A673 (cell line): ENCODE results near the gene SLC28A1. TPM values are rescaled to one million over a fixed set of nuclear protein-coding genes. Genes with fewer than 3 reads are reported as not detected.

ENCODE experiments used
- BruUV-seq: library from RNA; stranded (reverse); fragments of 400-500 nt; replicated peaks from 2 replicates; lab custom pipeline; 2021; lab: Mats Ljungman, UMichigan
- CTCF ChIA-PET: fragments of 300-600 bp; sonication (Branson Sonifier 250); formaldehyde crosslinking; loops from one replicate; lab custom pipeline; 2022; ENCODE audit warnings: antibody characterized with exemption; lab: Charles Lee
- POLR2A ChIA-PET: fragments of 300-600 bp; sonication (Branson Sonifier 250); formaldehyde crosslinking; loops from one replicate; lab custom pipeline; 2022; ENCODE audit warnings: antibody characterized with exemption; ENCODE audit not compliant: low non-redundant PET; lab: Charles Lee
- DNase-seq: peaks from one replicate; pipeline ENCODE4 v3.0.0-alpha.2; 2015; ENCODE audit warnings: low spot score
- H3K27ac ChIP-seq: fragments of 200-600 bp; sonication (generic); 2 replicates; pipeline ENCODE4 v1.5.1; 2016; ENCODE audit warnings: mixed run types, low read depth, mild to moderate bottlenecking, mixed read lengths, antibody characterized with exemption, low read length; ENCODE audit not compliant: poor library complexity, severe bottlenecking
- H3K27me3 ChIP-seq: fragments of 200-600 bp; sonication (generic); replicated peaks from 2 replicates; pipeline ENCODE4 v1.6.1; 2017; ENCODE audit warnings: mixed run types, low read depth, mild to moderate bottlenecking, mixed read lengths, antibody characterized with exemption, low read length; ENCODE audit not compliant: insufficient read depth, poor library complexity
- H3K36me3 ChIP-seq: fragments of 200-600 bp; sonication (generic); 2 replicates; pipeline ENCODE4 v1.6.1; 2016; ENCODE audit warnings: mixed run types, mild to moderate bottlenecking, mixed read lengths, antibody characterized with exemption, low read length; ENCODE audit not compliant: insufficient read depth, poor library complexity, severe bottlenecking
- H3K4me1 ChIP-seq: fragments of 200-600 bp; sonication (generic); 2 replicates; pipeline ENCODE4 v1.6.1; 2017; ENCODE audit warnings: mixed run types, mild to moderate bottlenecking, mixed read lengths, antibody characterized with exemption, low read length; ENCODE audit not compliant: insufficient read depth, poor library complexity, severe bottlenecking
- H3K4me3 ChIP-seq: fragments of 200-600 bp; sonication (generic); 2 replicates; pipeline ENCODE4 v1.5.1; 2016; ENCODE audit warnings: low read depth, mixed run types, mild to moderate bottlenecking, mixed read lengths, low read length; ENCODE audit not compliant: poor library complexity, severe bottlenecking
- H3K9me3 ChIP-seq: fragments of 200-600 bp; sonication (generic); 2 replicates; pipeline ENCODE4 v1.6.1; 2016; ENCODE audit warnings: mixed run types, low read depth, mild to moderate bottlenecking, mixed read lengths, antibody characterized with exemption, low read length; ENCODE audit not compliant: poor library complexity, severe bottlenecking
- EZH2 ChIP-seq: fragments of 200-600 bp; sonication (generic); IDR thresholded peaks from 2 replicates; pipeline ENCODE4 v1.6.1; 2017; ENCODE audit warnings: borderline replicate concordance, low read depth, mild to moderate bottlenecking, mixed read lengths, antibody characterized with exemption, low read length; ENCODE audit not compliant: poor library complexity, severe bottlenecking
- intact Hi-C: fragments of 100-400 bp; cut with micrococcal nuclease; formaldehyde crosslinking; loops from one replicate; pipeline ENCODE4 v1.10.0; 2022; ENCODE audit not compliant: unreplicated experiment
- total RNA-seq: library from RNA; stranded (reverse); gene quantifications from 2 replicates; pipeline ENCODE4 v1.2.3, GENCODE V29; 2021
- TF ChIP-seq, protein P1 (sequence below): fragments of 300-800, 200-600 bp; sonication (generic); conservative IDR thresholded peaks from 2 replicates; pipeline ENCODE4 v1.5.1; 2017; ENCODE audit warnings: low read depth, mild to moderate bottlenecking, antibody characterized with exemption, low read length, moderate library complexity, mixed read lengths

The SLC28A1 gene
- total RNA-seq, 1 experiment from 2014 or later, result not detected

- Histone ChIP-seq H3K27ac (peak overlapping the region; percentile 91), H3K27me3 (no peaks in the 10 kb centered on the region), H3K4me3 (no peak overlapping the region), H3K9me3 (peaks cover 6% of the 10 kb centered on the region), H3K4me1 (peaks cover 35% of the 10 kb centered on the region), H3K36me3 (no peaks in the 10 kb centered on the region)
- CTCF ChIA-PET, result interaction anchor here (0.6 kb wide), 1 partner anchor 83 kb away, joined by 4 read pairs; no protein-coding TSS in a partner anchor
- TF ChIP-seq EZH2, result no peak
- intact Hi-C loops, result no loop called here
- DNase-seq, result no peak
- POLR2A ChIA-PET, result no interaction called here
- no TSS peak for BruUV-seq
These were observed 76.6 kb downstream of the SLC28A1 start for GRCh38 chr15:84961114-84961452.

DNA sequence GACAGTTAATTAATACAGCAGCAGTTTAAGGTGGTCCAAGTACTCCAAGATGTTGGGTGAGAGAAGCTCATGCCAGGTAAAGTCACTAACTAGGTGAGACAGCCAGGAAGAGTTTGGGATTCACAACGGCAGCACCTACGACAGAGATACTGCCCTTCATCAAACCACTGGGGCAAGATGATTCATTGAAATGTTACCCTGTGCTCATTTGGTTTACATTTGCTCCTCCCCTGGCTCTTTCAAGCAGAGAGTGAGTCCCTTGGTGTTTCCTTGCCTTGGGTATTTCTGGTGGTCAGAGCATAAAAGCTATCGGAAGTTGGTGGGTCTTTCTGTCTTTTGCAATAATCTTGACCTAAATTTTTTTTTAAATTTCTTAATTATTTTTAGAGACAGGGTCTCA is 77.2 kb downstream of the SLC28A1 start:
- no peak overlapping the region for H3K4me3 ChIP-seq
- POLR2A ChIA-PET, result no interaction called here
- no peak overlapping the region for H3K27ac ChIP-seq
- CTCF ChIA-PET, result interaction anchor here (0.6 kb wide), 1 partner anchor 82 kb away, joined by 4 read pairs; no protein-coding TSS in a partner anchor
- no peaks in the 10 kb centered on the region for H3K27me3 ChIP-seq
- DNase-seq, result no peak
- intact Hi-C loops, result no loop called here
- TF ChIP-seq EZH2, result no peak
- TF ChIP-seq, protein P1, sequence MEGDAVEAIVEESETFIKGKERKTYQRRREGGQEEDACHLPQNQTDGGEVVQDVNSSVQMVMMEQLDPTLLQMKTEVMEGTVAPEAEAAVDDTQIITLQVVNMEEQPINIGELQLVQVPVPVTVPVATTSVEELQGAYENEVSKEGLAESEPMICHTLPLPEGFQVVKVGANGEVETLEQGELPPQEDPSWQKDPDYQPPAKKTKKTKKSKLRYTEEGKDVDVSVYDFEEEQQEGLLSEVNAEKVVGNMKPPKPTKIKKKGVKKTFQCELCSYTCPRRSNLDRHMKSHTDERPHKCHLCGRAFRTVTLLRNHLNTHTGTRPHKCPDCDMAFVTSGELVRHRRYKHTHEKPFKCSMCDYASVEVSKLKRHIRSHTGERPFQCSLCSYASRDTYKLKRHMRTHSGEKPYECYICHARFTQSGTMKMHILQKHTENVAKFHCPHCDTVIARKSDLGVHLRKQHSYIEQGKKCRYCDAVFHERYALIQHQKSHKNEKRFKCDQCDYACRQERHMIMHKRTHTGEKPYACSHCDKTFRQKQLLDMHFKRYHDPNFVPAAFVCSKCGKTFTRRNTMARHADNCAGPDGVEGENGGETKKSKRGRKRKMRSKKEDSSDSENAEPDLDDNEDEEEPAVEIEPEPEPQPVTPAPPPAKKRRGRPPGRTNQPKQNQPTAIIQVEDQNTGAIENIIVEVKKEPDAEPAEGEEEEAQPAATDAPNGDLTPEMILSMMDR, result no peak
- BruUV-seq, result no TSS peak
- H3K36me3 ChIP-seq, result no peaks in the 10 kb centered on the region
- H3K9me3 ChIP-seq, result peaks cover 6% of the 10 kb centered on the region
- peaks cover 34% of the 10 kb centered on the region for H3K4me1 ChIP-seq

- Histone ChIP-seq H3K27me3 (no peaks in the 10 kb centered on the region), H3K9me3 (peaks cover 8% of the 10 kb centered on the region), H3K4me1 (peaks cover 44% of the 10 kb centered on the region), H3K27ac (peak overlapping the region; percentile 49), H3K36me3 (no peaks in the 10 kb centered on the region), H3K4me3 (no peak overlapping the region)
- no TSS peak for BruUV-seq
- DNase-seq, result peak; percentile 60
- intact Hi-C loops, result no loop called here
- no peak for TF ChIP-seq EZH2
- TF ChIP-seq, protein P1, result no peak
- ChIA-PET POLR2A (no interaction called here), CTCF (no interaction called here)
These were observed 78.5 kb downstream of the SLC28A1 start for GRCh38 chr15:84962955-84963354.

DNA sequence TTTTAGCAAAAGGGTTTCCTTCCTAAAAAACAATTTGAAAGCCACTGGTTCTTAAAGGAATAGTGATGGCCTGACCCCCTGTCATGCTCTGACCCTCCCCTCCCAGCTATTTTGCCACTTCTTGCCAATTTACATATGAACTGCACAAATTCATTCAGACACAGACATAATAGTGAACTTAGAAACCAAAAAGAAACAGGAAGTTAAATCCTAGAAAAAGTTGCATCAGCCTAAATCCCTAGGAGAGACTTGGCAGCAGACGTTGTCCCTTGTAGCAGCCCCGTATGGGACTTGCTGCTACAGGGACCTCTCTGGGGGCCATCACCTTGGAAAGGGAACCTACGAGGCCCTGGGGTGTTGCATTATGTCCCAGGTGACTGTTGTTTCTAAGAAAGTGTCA is 82.9 kb downstream of the SLC28A1 start:
- TF ChIP-seq, protein P1, result no peak
- no peak for TF ChIP-seq EZH2
- no peaks in the 10 kb centered on the region for H3K36me3 ChIP-seq
- CTCF ChIA-PET, result no interaction called here
- intact Hi-C loops, result no loop called here
- no peaks in the 10 kb centered on the region for H3K27me3 ChIP-seq
- peaks cover 29% of the 10 kb centered on the region for H3K4me1 ChIP-seq
- POLR2A ChIA-PET, result no interaction called here
- no TSS peak for BruUV-seq
- H3K9me3 ChIP-seq, result peaks cover 8% of the 10 kb centered on the region
- H3K4me3 ChIP-seq, result no peak overlapping the region
- peak overlapping the region; percentile 80 for H3K27ac ChIP-seq
- DNase-seq, result peak; percentile 50
